ENCODE measurements around the gene ARHGAP28.
"Not testable (repeated sequence)": the region's sequence is repeated elsewhere in the genome, so short reads cannot be mapped to it uniquely, and the experiment has no call there.

ARHGAP28 gene

GRCh38 chr18:6775702-6776101, 46.2 kb downstream of the ARHGAP28 start:
- no peak for DNase-seq (ENCODE audit: low spot score)

- DNase-seq (ENCODE audit: low spot score) = no peak
Observed at GRCh38 chr18:6776188-6776587, 46.7 kb downstream of the ARHGAP28 start.

DNA sequence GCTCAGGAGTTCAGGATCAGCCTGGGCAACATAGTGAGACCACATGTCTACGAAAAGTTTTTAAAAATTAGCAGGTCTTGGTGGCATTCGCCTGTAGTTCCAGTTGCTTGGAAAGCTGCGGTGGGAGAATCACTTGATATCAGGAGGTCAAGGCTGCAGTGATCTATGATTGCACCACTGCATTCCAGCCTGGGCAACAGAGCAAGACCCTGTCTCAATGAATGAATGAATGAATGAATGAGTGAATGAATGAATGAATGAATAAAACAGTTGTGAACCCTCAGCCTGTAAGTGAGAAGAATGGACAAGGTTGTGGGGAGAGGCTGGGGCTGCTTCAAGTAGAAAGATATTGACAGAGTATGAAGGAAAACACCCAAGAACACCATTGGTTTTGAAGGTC, 48.0 kb downstream of the ARHGAP28 start:
- no peak for DNase-seq (ENCODE audit: low spot score)

- DNase-seq (ENCODE audit: low spot score) = no peak
Observed at GRCh38 chr18:6778459-6779247, 49.1 kb downstream of the ARHGAP28 start.

DNA sequence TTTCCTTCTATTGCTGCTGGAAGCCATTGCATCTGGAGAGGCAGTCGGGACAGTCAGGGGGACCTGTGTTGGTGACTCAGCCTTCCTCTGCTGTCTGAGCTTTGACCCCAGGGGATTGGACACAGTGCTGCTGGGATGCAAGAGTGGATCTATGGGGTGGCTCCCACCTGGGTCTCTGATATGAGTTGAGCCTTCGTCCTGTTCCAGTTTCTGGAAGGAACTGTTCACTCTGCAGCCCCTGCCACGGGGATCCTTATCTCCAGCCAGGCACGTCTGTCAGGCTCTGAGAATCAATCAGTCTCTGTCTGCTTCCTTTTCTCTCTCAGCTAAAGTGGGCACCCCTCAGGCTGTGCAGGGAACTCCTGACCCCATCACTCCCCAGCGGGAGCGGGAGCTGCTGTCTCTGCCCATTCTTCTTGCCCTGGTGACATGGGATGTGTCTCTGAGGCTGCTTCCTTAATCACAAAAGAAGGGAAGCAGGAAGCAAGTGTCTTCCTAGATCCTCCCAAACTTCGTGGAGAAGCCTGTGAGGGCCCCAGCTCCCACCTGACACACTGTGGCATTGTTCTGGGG, 51.7 kb downstream of the ARHGAP28 start:
- DNase-seq (ENCODE audit: low spot score) = no peak

- no peak for DNase-seq (ENCODE audit: low spot score)
Observed at GRCh38 chr18:6781796-6782195, 52.3 kb downstream of the ARHGAP28 start.

- DNase-seq (ENCODE audit: low spot score) = no peak
Observed at GRCh38 chr18:6782861-6783260, 53.3 kb downstream of the ARHGAP28 start.

- DNase-seq (ENCODE audit: low spot score) = no peak
Observed at GRCh38 chr18:6784046-6784445, 54.5 kb downstream of the ARHGAP28 start.

- no peak for DNase-seq (ENCODE audit: low spot score)
Observed at GRCh38 chr18:6785001-6785400, 55.5 kb downstream of the ARHGAP28 start.

DNA sequence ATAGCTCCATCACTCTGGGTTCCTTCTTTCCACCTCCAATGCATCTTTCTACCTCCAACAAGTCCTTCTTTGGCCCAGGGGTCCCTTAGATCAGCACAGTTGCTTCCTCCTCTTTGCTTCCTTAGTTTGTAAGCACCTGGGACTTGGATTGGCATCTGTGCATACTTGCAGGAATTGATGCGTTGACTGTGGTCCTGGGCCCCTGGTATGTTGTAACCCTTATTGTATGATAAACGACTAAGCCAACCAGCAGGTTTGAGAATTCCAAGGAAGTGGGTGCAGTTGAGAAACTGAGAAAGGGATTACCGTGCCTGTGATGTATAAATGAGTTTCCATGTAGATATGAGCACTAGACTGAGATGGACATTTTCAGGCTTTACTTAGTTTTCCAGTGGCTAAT, 55.9 kb downstream of the ARHGAP28 start:
- no peak for DNase-seq (ENCODE audit: low spot score)

DNA sequence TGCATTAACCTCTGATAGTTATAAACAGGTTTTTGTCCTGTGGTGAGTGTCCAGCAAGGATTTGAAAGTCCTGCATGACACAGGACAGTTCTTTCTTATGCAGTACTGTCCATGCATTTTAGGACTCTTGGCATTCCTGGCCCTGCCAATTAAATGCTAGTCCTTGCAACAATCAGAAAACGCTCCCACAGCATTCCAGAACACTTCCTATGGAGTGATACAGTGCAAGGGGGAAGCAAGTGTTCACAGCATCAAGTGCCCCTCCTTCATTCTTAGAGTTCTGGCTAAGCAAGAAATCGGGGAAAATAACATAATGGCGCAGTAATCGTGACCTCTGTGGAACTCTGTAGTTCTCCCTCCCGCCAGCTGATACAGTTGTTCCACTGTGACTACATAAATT, 62.9 kb downstream of the ARHGAP28 start:
- DNase-seq (ENCODE audit: low spot score) = no peak

DNA sequence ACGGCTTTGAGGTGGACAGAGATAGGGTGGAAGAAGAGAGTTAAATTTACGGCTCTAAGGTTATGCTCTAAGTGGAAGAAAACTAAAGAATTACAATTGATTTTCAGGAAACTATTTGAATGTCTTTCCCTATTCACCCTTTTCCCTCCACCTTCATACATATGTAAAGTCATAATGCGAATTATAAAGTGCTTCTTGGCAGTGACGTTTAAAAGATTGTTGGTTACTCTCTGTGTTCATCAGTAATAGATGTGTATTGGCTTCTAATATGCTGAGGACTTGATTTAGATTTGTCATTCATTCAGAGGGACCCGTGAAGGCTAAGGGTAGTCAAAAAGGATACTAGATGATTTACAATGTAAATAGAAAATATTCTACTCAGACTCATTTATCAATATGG, 63.9 kb downstream of the ARHGAP28 start:
- DNase-seq (ENCODE audit: low spot score) = no peak

- no peak for DNase-seq (ENCODE audit: low spot score)
Observed at GRCh38 chr18:6793986-6794385, 64.5 kb downstream of the ARHGAP28 start.

GRCh38 chr18:6795307-6795706, 65.8 kb downstream of the ARHGAP28 start:
- DNase-seq (ENCODE audit: low spot score) = no peak

- DNase-seq (ENCODE audit: low spot score) = no peak
Observed at GRCh38 chr18:6796511-6796910, 67.0 kb downstream of the ARHGAP28 start.

GRCh38 chr18:6797171-6797570, 67.7 kb downstream of the ARHGAP28 start:
- DNase-seq (ENCODE audit: low spot score) = no peak

- DNase-seq (ENCODE audit: low spot score) = no peak
Observed at GRCh38 chr18:6798896-6799295, 69.4 kb downstream of the ARHGAP28 start.

DNA sequence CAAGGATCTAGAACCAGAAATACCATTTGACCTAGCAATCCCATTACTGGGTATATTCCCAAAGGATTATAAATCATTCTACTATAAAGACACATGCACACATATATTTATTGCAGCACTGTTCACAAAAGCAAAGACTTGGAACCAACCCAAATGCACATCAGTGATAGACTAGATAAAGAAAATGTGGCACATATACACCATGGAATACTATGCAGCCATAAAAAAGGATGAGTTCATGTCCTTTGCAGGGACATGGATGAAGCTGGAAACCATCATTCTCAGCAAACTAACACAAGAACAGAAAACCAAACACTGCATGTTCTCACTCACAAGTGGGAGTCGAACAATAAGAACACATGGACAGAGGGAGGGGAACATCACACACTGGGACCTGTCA, 70.8 kb downstream of the ARHGAP28 start:
- DNase-seq (ENCODE audit: low spot score) = not testable (repeated sequence)

DNA sequence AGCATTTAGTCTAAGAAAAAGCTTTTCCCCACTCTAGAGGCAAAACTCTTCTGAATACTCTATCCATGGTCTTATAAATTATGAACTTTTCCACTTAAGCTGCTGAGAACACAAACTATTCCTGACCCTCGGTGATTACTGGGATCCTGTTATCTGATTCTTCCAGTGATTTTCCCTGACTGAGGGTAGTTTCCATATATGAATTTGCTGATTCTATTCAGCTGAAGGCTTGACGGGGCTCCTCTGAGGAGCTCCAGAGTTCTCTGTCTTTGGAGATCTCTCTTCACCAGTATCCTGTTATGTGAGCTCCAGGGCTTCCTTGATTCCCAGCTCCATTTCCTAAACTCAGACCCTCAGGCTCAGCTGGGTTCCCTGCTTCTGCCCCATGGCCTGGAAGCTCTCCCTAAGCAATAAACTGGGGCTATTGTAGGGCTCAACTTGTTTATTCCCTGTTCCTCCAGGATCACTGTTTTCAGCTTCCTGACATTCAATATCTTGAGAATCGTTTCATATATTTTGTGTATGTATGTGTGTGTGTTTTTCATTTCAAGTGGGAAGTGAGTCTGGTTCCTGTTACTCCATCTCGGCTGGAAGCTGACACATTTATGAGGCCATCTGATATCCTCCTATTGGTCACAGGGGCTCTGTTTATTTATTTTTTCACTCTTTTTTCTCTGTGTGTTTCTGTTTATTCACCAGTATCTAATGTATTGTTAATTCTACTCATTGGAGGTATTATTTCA, 78.2 kb downstream of the ARHGAP28 start:
- no peak for DNase-seq (ENCODE audit: low spot score)

DNA sequence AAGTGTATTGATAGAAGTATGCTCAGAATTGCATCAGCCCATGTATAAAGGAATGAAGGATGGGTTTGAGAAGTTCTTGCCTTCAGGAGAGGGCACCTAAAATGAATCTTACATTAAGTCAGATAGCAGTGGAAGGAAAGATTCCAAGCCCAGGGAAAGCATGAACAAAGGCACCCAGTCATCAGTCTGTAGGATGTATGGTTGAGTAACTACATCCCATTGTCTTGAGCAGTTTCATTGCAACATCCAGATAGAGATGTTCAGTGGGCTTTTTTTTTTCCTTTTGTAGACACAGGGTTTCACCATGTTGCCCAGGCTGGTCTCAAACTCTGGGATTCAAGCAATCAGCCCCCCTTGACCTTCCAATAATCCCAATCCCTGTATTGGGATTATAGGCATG, 80.7 kb downstream of the ARHGAP28 start:
- DNase-seq (ENCODE audit: low spot score) = no peak

DNA sequence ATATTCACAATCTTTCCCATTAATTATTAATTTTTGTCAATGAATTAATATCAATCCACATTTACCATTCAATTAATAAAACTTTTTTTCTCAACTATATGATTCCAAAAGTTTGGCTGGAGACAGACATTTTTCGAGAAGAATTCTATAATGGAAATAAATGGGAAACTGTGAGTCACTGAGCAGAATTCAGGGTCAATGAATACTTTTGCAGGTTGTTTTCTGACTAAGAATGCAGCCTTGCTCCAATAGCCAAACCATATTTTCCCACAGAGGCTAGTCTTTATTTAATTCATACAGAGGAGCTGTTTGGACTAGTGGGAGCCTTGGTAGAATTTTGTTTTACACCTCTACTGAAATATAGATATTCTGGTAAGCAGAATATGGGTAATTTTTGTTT, 82.3 kb downstream of the ARHGAP28 start:
- no peak for DNase-seq (ENCODE audit: low spot score)

DNA sequence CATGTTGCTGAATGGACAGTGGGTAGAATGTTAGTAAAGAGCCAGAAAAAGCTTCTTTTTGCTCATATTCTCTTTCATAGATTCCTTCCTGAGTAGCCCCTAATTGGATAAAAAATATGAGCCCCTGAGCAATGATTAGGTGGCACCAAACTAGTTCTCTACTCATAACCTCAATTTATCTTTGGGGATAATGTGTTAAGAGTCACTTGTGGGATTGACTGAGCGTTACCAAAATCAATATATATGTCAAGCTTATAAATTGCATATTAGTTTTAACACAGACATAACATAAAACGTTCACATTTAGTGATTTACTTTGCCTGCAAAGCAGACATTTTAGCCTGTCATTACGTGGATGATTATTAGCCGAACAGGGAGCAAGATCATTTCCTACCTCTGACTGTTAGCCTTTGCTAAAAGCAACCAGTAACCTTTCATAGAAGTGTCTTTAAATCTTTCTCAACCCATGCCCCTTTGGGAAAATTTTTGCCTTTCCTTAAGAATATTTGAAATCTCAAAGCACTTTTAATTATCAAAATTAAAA, 85.4 kb downstream of the ARHGAP28 start:
- DNase-seq (ENCODE audit: low spot score) = no peak

DNA sequence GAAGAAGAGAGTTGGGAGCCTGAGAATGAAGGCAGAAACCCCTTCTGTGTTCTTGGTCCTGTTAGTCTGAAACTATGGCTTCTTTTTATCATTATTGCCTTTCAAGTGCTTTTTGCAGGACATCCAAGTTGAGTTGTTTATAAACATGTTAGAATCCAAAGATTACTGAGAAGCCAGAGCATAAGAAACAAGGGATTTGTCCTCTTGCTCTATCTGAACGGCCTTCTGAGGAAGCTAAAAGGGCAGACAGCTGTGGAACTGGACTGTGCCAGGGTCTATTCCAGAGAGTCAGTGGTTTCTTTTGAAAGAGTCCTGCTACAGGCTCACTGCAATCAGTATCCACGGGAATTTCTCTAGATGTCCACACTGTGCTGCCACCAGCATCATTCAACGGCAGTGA, 86.6 kb downstream of the ARHGAP28 start:
- no peak for DNase-seq (ENCODE audit: low spot score)

Measured in pons (tissue), 1 donor.